KBM-7 (cell line): ENCODE measurements around the gene TTLL5.
"Not testable (repeated sequence)": the region's sequence is repeated elsewhere in the genome, so short reads cannot be mapped to it uniquely, and the experiment has no call there.

Source experiments
- DNase-seq: peaks from one replicate; pipeline ENCODE4 v3.0.0-alpha.2; 2015
- in situ Hi-C: fragments of 300-500 bp; cut with MboI; formaldehyde crosslinking; loops from 2 replicates; pipeline ENCODE4 v1.14.3; 2020; ENCODE audit warnings: low sequenced_read_pairs, low pct_unique_long_range_greater_than_20kb, mixed read lengths

TTLL5 gene

DNA sequence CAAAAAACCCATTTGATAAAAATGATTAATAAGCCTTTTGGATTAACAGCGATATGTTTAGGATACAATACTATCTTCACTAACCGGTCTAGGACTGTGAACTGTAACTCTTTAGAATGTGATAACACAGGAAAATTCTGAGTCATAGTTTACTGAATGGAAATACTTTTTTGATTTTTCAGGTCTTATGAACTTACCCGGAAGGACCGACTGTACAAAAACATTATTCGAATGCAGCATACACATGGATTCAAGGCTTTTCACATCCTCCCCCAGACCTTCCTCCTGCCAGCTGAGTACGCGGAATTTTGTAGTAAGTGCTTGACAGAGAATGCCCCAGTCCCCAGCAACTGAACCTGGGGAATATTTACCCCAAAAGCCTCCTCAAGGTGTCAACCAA lies 29.0 kb downstream of the TTLL5 start:
- in situ Hi-C loops: no loop called here
- DNase-seq: no peak

- in situ Hi-C loops: not testable (repeated sequence)
Measured at GRCh38 chr14:75695025-75695424, 34.0 kb downstream of the TTLL5 start.

DNA sequence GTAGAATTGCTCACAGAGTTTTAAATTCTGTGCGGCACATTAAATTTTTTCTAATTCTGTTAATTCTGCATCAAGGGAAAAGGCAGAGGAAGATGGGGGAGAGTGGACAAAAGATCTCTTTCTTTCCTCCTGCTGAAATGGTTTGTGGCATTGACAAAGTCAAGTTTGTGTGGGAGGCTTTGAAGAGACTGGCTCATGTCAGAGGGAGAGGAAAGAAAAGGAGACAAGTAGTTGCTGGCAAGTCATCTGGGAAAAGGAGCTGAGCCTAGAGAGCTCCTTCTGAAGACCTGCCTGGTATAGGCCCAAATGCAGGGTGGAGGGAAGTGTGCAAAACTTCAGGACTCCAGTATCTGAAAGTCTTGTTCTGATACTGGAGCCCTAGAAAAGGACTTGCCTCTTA lies 36.3 kb downstream of the TTLL5 start:
- in situ Hi-C loops: no loop called here
- DNase-seq: peak; percentile 8

More at GRCh38 chr14:75695025-75695424, 34.0 kb downstream of the TTLL5 start:
- DNase-seq: not testable (repeated sequence)

DNA sequence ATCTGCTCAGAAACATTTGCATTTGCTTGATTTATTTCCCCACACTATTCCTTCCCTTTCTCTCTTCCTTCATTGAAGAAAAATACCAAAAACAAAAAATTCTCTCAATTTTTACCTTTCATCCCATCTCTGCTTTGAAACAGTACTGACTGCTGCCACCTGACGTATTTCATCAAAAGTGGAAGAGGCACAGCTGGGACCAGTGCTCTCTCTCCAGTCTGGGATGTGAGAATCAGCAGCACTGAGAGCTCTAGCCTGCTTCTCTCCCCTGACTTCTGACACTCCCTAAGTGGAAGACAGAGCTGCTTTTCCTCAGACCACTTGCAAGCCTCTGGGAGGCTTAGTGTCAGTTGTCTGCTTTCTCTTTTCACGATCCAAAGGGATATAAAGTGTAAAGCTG lies 36.9 kb downstream of the TTLL5 start:
- in situ Hi-C loops: no loop called here
- DNase-seq: no peak

GRCh38 chr14:75699331-75699730 lies 38.3 kb downstream of the TTLL5 start:
- in situ Hi-C loops: no loop called here
- no peak for DNase-seq

GRCh38 chr14:75700295-75700694 lies 39.2 kb downstream of the TTLL5 start:
- in situ Hi-C loops: loop anchor here (25.0 kb wide), 1 partner anchor 262 kb away; no protein-coding TSS in a partner anchor
- no peak for DNase-seq

GRCh38 chr14:75702122-75702521 lies 41.1 kb downstream of the TTLL5 start:
- in situ Hi-C loops: loop anchor here (25.0 kb wide), 1 partner anchor 260 kb away; no protein-coding TSS in a partner anchor
- no peak for DNase-seq

GRCh38 chr14:75702616-75703261 lies 41.7 kb downstream of the TTLL5 start:
- in situ Hi-C loops: loop anchor here (25.0 kb wide), 1 partner anchor 260 kb away; no protein-coding TSS in a partner anchor
- DNase-seq: no peak

- DNase-seq: no peak
- in situ Hi-C loops: loop anchor here (25.0 kb wide), 1 partner anchor 259 kb away; no protein-coding TSS in a partner anchor
Measured at GRCh38 chr14:75703467-75703866, 42.4 kb downstream of the TTLL5 start.

- in situ Hi-C loops: loop anchor here (25.0 kb wide), 1 partner anchor 257 kb away; no protein-coding TSS in a partner anchor
Measured at GRCh38 chr14:75705014-75705413, 44.0 kb downstream of the TTLL5 start.

GRCh38 chr14:75709207-75709812 lies 48.3 kb downstream of the TTLL5 start:
- peak; percentile 80 for DNase-seq
- in situ Hi-C loops: loop anchor here (25.0 kb wide), 1 partner anchor 253 kb away; no protein-coding TSS in a partner anchor

More at GRCh38 chr14:75705014-75705413, 44.0 kb downstream of the TTLL5 start:
- no peak for DNase-seq

- in situ Hi-C loops: loop anchor here (25.0 kb wide), 1 partner anchor 251 kb away; no protein-coding TSS in a partner anchor
- DNase-seq: peak; percentile 32
Measured at GRCh38 chr14:75711105-75711795, 50.2 kb downstream of the TTLL5 start.

DNA sequence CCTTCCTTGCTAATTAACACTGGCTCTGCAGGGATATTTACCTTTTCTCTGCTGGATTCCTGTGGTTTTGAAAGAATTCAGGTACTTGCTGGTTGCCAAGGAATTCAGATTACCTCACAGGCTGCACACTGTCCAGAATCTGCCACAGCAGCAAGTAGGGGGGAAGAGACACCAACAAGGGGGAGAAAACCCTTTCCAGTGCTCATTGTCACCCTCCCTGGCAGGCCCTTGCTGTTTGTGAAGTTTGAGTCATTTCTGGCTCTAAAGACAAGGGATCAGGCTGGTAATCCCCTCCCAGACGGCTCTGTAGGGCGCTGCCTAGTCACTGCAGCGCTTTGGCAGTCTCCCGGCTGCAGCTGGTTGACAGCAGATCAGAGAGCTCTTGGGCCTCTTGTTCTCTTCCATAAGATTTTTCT lies 50.8 kb downstream of the TTLL5 start:
- in situ Hi-C loops: loop anchor here (25.0 kb wide), 1 partner anchor 250 kb away; no protein-coding TSS in a partner anchor
- DNase-seq: no peak

GRCh38 chr14:75714991-75715390 lies 53.9 kb downstream of the TTLL5 start:
- in situ Hi-C loops: loop anchor here (25.0 kb wide), 1 partner anchor 247 kb away; no protein-coding TSS in a partner anchor
- no peak for DNase-seq

DNA sequence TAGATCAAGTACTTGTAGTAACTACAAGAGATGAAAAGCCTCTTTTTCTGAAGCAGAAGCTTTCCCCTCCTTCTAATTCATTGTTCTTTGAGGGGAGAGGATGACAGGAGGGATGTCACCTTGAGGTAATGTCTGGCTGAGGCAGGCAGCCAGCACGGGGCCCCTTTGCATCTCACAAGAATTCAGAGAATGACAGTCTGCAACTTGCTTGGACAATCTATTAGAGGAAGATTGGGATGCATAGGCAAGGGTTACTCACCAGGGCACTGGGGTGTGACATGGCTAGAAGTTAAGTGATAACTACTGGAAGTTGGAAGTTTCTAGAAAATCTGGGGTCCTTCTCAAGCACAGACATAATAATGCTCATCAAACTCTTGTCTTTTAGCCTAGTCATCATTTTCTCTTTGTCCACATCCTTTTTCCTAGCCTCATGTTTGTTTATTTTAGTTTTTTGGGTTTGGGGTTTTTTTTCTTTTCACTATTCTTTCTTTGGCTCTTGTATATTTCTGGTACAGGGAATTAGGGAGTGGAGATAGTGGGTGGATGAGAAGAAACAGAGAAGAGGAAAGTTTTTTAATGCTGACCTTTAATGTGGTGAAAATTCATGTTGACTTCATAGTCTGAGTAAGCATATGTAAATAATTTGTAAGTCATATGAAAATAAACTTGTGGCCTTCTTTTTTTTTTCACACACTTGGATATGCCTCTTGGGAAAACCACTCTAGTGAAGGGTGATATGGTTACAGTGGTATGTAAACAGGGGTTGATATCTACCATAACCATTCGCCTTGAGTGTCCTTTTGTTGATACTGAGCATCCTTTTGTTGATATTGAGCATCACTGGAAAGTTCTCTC lies 55.1 kb downstream of the TTLL5 start:
- in situ Hi-C loops: loop anchor here (25.0 kb wide), 1 partner anchor 246 kb away; no protein-coding TSS in a partner anchor
- no peak for DNase-seq

GRCh38 chr14:75717729-75718128 lies 56.7 kb downstream of the TTLL5 start:
- in situ Hi-C loops: loop anchor here (25.0 kb wide), 1 partner anchor 245 kb away; no protein-coding TSS in a partner anchor
- DNase-seq: no peak

DNA sequence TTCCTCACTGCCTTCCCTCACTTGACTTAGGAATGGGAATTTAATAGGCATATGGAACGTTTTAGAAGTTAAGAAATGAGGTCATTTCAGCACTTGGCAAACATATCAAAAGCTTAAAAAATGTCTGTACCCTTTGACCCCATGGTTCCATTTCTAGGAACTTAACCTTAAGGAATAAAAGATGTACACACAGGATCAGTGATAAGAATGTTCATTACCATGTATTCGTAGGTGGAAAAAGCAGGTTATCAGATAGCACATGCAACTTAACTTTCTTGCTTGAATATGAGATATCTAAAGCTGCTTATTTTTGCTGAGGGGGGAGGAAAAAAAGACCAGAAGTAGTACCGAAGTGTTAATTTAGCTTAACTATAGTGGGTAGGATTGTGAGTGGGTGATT lies 57.2 kb downstream of the TTLL5 start:
- no peak for DNase-seq
- in situ Hi-C loops: loop anchor here (25.0 kb wide), 1 partner anchor 244 kb away; no protein-coding TSS in a partner anchor

- no peak for DNase-seq
- in situ Hi-C loops: loop anchor here (25.0 kb wide), 1 partner anchor 242 kb away; no protein-coding TSS in a partner anchor
Measured at GRCh38 chr14:75720116-75720515, 59.1 kb downstream of the TTLL5 start.
